ENCODE data around the gene CHI3L1.
A peak's percentile ranks its signal among the peaks of the same experiment; 100 is the strongest.
"Not testable (repeated sequence)": the region's sequence is repeated elsewhere in the genome, so short reads cannot be mapped to it uniquely, and the experiment has no call there.

CHI3L1 gene

GRCh38 chr1:203186446-203187303 lies at the start of gene CHI3L1:
Gene CHI3L1, minus strand, starts transcription at chr1:203186704. Its CDS starts 81 bp downstream, at chr1:203186623.
- no peak for DNase-seq

- DNase-seq: not testable (repeated sequence)
Observed at GRCh38 chr1:203234901-203235300, 48.4 kb upstream of the CHI3L1 start.

GRCh38 chr1:203229471-203230135 lies 43.1 kb upstream of the CHI3L1 start, which contains the start of gene CHIT1:
Gene CHIT1, minus strand, starts transcription at chr1:203229673. Its CDS starts 37 bp downstream, at chr1:203229636.
- DNase-seq: no peak

GRCh38 chr1:203228670-203229069 lies 42.2 kb upstream of the CHI3L1 start:
- no peak for DNase-seq

- DNase-seq: no peak
Observed at GRCh38 chr1:203227371-203228083, 41.0 kb upstream of the CHI3L1 start.

GRCh38 chr1:203225071-203225470 lies 38.6 kb upstream of the CHI3L1 start:
- DNase-seq: no peak

GRCh38 chr1:203223012-203223775 lies 36.7 kb upstream of the CHI3L1 start:
- no peak for DNase-seq

GRCh38 chr1:203219934-203220333 lies 33.4 kb upstream of the CHI3L1 start:
- DNase-seq: no peak

- no peak for DNase-seq
Observed at GRCh38 chr1:203219171-203219570, 32.7 kb upstream of the CHI3L1 start.

- no peak for DNase-seq
Observed at GRCh38 chr1:203217668-203218067, 31.2 kb upstream of the CHI3L1 start.

GRCh38 chr1:203217139-203217655 lies 30.7 kb upstream of the CHI3L1 start:
- DNase-seq: no peak

GRCh38 chr1:203216274-203217138 lies 30.0 kb upstream of the CHI3L1 start:
- DNase-seq: peak; percentile 43

GRCh38 chr1:203215573-203215972 lies 29.1 kb upstream of the CHI3L1 start:
- no peak for DNase-seq

GRCh38 chr1:203214871-203215270 lies 28.4 kb upstream of the CHI3L1 start:
- DNase-seq: peak; percentile 26

- no peak for DNase-seq
Observed at GRCh38 chr1:203213126-203213525, 26.6 kb upstream of the CHI3L1 start.

- no peak for DNase-seq
Observed at GRCh38 chr1:203211812-203212211, 25.3 kb upstream of the CHI3L1 start.

GRCh38 chr1:203210988-203211387 lies 24.5 kb upstream of the CHI3L1 start:
- no peak for DNase-seq

GRCh38 chr1:203210350-203210749 lies 23.8 kb upstream of the CHI3L1 start:
- DNase-seq: no peak

GRCh38 chr1:203208181-203208580 lies 21.7 kb upstream of the CHI3L1 start:
- DNase-seq: no peak

- no peak for DNase-seq
Observed at GRCh38 chr1:203207751-203208150, 21.2 kb upstream of the CHI3L1 start.

- DNase-seq: no peak
Observed at GRCh38 chr1:203206129-203206687, 19.7 kb upstream of the CHI3L1 start.
